Stimulated activated CD4-positive, alpha-beta T cell treated with anti-CD3 and anti-CD28 coated beads, Interleukin-1b, Interleukin-23, amount 100 ng/mL, for 24 hours (primary cell): ENCODE data around the gene KIF21B.

Experiments
- DNase-seq, 4 experiments: peaks; one replicate each; pipeline ENCODE4 v3.0.0-alpha.2; 2020; ENCODE audit warnings: low read depth in 4 of 4, low spot score in 1 of 4

KIF21B gene

GRCh38 chr1:201044119-201044518 is 20.6 kb upstream of the KIF21B start:
- DNase-seq: no peak

- peak in 3 of 4 experiments; percentile 38 to 45 (median 39) for DNase-seq
Measured at GRCh38 chr1:201042779-201043461, 19.4 kb upstream of the KIF21B start.

GRCh38 chr1:201041011-201041410 is 17.5 kb upstream of the KIF21B start:
- no peak for DNase-seq

DNA sequence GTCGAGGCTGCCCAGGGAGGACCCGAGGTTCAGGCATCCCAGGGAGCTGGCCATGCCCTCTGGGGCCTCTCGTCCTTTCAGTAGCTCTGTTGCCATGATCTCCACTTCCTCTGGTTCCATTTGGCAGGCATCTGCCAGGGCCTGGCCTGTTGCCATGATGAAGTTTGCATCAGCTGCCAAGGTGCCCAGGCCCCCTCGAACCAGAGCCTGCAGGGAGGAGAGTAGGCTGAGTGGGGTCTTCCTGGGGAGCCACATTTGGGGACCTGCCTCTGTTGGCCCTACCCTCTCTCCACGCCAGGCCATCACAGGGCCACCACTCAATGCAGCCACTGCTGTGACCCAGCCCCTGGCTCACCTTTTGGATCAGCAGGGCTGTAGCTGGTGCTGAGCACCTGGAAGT is 16.4 kb upstream of the KIF21B start:
- no peak for DNase-seq

GRCh38 chr1:201039418-201039817 is 15.9 kb upstream of the KIF21B start:
- no peak for DNase-seq

- no peak for DNase-seq
Measured at GRCh38 chr1:201038186-201038876, 14.8 kb upstream of the KIF21B start.

GRCh38 chr1:201036188-201036842 is 12.8 kb upstream of the KIF21B start:
- DNase-seq: no peak

- DNase-seq: no peak
Measured at GRCh38 chr1:201034671-201035070, 11.2 kb upstream of the KIF21B start.

- DNase-seq: no peak
Measured at GRCh38 chr1:201032408-201032807, 8.9 kb upstream of the KIF21B start.

- no peak for DNase-seq
Measured at GRCh38 chr1:201028461-201028889, 5.0 kb upstream of the KIF21B start.

DNA sequence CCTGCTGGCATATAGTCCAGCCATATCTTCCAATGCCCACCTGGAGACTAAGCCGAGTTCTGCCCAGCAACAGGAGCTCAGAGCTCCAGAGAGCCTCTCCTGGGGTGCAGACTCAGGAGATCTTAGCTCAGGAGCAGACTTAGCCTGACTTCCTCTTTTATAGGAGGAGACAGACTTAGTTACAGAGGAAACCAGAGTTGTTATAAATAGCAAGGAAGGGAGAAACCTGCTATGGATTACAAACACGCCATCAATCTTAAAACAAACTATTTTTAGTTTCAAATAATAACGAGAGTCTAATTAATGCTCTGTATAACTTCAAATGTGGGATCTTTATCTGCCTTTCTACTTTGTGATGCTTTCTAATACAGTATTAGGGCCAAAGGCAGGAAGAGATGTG is 3.3 kb upstream of the KIF21B start:
- no peak for DNase-seq

- no peak for DNase-seq
Measured at GRCh38 chr1:201026234-201026633, 2.7 kb upstream of the KIF21B start.

DNA sequence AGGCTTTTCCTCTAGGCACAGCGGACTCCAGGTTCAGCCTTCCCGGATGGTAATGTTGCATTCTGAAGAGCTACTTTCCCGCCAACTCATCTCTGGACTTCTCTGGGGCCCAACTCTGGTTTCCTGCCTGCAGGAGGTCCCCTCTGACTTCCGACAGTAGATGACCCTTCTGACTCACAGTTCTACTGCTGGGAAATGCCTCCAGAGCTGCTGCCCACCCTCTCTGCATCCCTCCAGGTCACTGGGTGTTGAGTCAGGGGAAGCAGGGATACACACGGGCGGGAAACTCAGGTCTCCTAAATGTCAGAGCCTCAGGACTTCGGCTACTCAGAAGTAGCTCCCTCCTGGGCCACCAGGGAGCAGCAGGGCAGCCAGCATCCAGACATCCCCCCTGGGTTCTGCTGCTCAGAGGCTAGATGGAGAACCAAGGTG is 2.1 kb upstream of the KIF21B start:
- no peak for DNase-seq

DNA sequence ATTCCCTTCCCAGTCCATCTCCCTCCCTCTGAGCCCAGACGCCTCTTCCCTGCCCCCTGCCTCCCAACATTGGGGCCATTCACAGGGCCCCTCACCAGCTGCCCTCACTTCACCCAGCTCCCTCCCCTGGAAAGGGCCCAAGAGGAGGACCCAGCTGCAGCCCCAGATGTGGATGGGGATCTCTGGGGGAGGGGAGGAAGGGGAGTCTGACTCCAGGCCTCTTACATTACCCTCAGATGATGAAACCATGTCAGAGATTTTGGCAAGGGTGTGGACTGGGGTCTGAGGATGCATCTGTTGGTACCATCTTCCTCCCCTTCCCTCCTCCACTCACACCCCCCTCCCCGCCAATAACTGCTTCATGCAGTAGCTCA is 1.1 kb upstream of the KIF21B start:
- no peak for DNase-seq

- no peak for DNase-seq
Measured at GRCh38 chr1:201023920-201024624, 558 bp upstream of the KIF21B start.

DNA sequence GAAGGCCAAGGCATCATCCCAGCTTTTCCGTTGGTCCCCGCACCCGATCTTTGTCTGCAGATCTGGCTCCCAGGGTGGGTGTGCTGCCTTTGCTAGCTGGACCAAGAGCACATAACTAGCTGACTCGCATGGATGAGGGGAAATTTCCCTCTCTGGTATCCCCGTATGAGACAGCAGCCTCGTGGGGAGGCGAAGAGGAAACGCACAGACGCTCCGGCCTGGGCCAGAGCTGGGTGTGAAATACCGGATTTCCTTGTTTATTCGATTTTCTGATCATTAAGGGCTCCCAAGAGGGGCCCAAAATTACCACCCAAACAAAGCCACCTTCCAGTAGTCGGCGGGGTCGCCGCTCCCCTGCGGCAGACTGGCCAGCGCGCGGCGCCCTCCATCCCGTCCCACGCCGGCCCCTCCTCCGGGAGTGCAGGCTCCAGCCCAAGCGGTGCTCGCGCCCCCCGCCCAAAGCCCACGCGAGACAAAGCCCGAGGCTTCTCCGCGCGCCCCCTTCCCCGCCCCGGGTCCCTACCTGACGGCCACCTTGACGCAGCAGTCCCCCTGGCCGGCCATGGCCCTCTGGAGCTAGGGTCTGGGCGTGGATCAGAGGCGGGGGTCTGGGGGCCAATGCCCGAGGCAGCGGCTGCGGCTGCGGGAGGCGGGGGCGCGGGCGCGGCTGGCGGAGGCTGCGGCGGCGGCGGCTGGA is 546 bp downstream of the KIF21B start:
- DNase-seq: no peak

GRCh38 chr1:201022493-201022819 is 1.1 kb downstream of the KIF21B start:
- no peak for DNase-seq

GRCh38 chr1:201021630-201022492 is 1.7 kb downstream of the KIF21B start:
- DNase-seq: no peak

DNA sequence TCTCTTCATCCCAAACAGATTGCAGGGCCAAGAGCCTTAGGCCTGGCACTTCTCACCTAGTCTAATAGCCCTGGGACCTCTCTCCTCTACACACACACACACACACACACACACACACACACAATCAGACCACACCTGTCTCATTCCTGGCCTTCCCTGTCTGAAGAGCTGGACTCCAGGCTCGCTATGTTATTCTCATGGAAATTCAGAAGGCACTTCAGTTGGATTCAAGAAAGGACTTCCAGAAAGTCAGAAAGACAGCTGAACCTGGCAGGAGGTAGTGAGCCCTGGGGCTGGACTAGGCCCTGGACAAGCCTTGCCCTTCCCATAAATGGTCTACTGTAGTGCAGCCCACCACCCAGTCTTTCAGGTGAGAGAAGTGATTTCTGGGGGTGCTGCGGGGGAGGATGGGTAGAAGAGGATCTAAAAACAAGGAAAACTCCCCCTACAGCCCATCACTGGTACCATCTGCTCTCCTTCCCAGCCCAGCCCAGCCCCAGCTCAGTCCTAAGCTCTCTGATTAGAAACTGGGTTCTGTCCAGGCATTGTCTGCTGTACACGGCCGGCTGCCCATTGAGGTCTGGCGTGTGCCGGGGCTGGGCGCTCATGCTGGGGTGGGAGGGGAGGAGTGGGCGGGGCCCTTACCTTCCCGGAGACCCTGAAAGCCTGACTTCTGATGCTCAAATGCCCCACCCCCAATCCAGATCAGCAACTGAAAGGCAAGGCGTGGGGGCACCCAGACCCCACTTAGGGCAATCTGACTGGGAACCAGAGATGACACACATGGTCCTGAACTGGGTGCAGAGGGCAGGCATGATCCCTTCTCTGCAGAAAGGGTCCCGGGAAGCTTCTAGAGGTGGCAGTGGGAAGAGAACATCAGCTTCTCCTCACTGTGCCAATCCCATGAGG is 2.5 kb downstream of the KIF21B start:
- no peak for DNase-seq
